A549 (cell line): Measurements from ENCODE around the gene PCGF3. TPM values are rescaled to one million over a fixed set of nuclear protein-coding genes. Genes with fewer than 3 reads are reported as not detected.

ENCODE experiments used
- ATAC-seq, 2 experiments: fragments of 200-7000 bp in 1 of 2; fragments of >200 bp in 1 of 2; cut with Nextera tagmentation in 1 of 2; cut with Tn5 transposase in 1 of 2; 3 replicates each; pipeline versions ENCODE4 v1.8.0 to v1.9.1; 2018 to 2020; ENCODE audit warnings: mild to moderate bottlenecking in 1 of 2, moderate library complexity in 1 of 2
- CTCF ChIA-PET: fragments of 300-600 bp; sonication (Branson Sonifier 250); formaldehyde crosslinking; extraction: SDS; loops from one replicate; lab custom pipeline; 2021; ENCODE audit warnings: antibody characterized with exemption, inconsistent platforms; lab: Yijun Ruan, JAX
- POLR2A ChIA-PET: fragments of 350-600 bp; formaldehyde crosslinking; extraction: SDS; loops from one replicate; lab custom pipeline; 2021; ENCODE audit warnings: antibody characterized with exemption, inconsistent platforms; lab: Yijun Ruan, JAX
- DNase-seq, 2 experiments: peaks; one replicate each; pipeline versions ENCODE4 v3.0.0 to v3.0.0-alpha.2; 2011 to 2016; ENCODE audit warnings: low read depth in 1 of 2, low spot score in 1 of 2
- FAIRE-seq: peaks from 2 replicates; lab custom pipeline; 2011; peaks lifted over from hg19 to GRCh38; lab: Jason Lieb, UNC
- H3K27ac ChIP-seq, 2 experiments: fragments of >200 bp; sonication (Bioruptor Twin); formaldehyde crosslinking; 3 replicates each; pipeline ENCODE4 v1.5.1; 2016 to 2017
- H3K4me1 ChIP-seq: fragments of >200 bp; sonication (Bioruptor Twin); formaldehyde crosslinking; 3 replicates; pipeline ENCODE4 v1.6.1; 2016
- H3K4me2 ChIP-seq: fragments of >200 bp; sonication (Bioruptor Twin); formaldehyde crosslinking; 3 replicates; pipeline ENCODE4 v1.6.1; 2016
- H3K4me3 ChIP-seq: fragments of >200 bp; sonication (Bioruptor Twin); formaldehyde crosslinking; 3 replicates; pipeline ENCODE4 v1.5.1; 2016
- H3K9me3 ChIP-seq: fragments of >200 bp; sonication (Bioruptor Twin); formaldehyde crosslinking; 3 replicates; pipeline ENCODE4 v1.6.1; 2016
- CBX2 ChIP-seq: fragments of 200-600 bp; sonication (generic); IDR thresholded peaks from 2 replicates; pipeline ENCODE4 v1.6.1; 2016; ENCODE audit warnings: low read depth, mild to moderate bottlenecking, borderline replicate concordance
- CBX8 ChIP-seq: fragments of 200-600 bp; sonication (generic); IDR thresholded peaks from 2 replicates; pipeline ENCODE4 v1.6.1; 2016
- CEBPB ChIP-seq, 2 experiments: fragments of >200 bp in 1 of 2; sonication (Bioruptor Twin) in 1 of 2; formaldehyde crosslinking in 1 of 2; IDR thresholded peaks; 2 replicates each; pipeline ENCODE4 v1.6.1; 2012 to 2016
- ESRRA ChIP-seq: fragments of 150-350 bp; IDR thresholded peaks from 2 replicates; pipeline ENCODE4 v1.6.1; 2014; ENCODE audit warnings: mild to moderate bottlenecking, low read length, borderline replicate concordance
- FOSB ChIP-seq: fragments of 250-450 bp; sonication (Bioruptor Pico); IDR thresholded peaks from 2 replicates; pipeline ENCODE4 v1.5.0; 2020; ENCODE audit warnings: mild to moderate bottlenecking, moderate library complexity
- FOSL2 ChIP-seq, 2 experiments: fragments of 450-650 bp in 1 of 2; fragments of >200 bp in 1 of 2; sonication (Bioruptor Twin) in 1 of 2; formaldehyde crosslinking; IDR thresholded peaks; 2 replicates each; pipeline versions ENCODE4 v1.5.0 to v1.6.1; 2016 to 2020; ENCODE audit warnings: mild to moderate bottlenecking in 1 of 2, moderate library complexity in 1 of 2
- FOXS1 ChIP-seq: fragments of 250-450 bp; sonication (Bioruptor Pico); IDR thresholded peaks from 2 replicates; pipeline ENCODE4 v1.5.0; 2020; ENCODE audit warnings: mild to moderate bottlenecking, moderate library complexity
- GATA3 ChIP-seq: IDR thresholded peaks from 2 replicates; pipeline ENCODE4 v1.6.1; 2012; ENCODE audit warnings: borderline replicate concordance
- JUN ChIP-seq, 2 experiments: fragments of >200 bp; sonication (Bioruptor Twin); formaldehyde crosslinking; IDR thresholded peaks; 2 replicates in 1 of 2; 3 replicates in 1 of 2; pipeline ENCODE4 v1.6.1; 2016 to 2017
- JUNB ChIP-seq: fragments of >200 bp; sonication (Bioruptor Twin); formaldehyde crosslinking; IDR thresholded peaks from 2 replicates; pipeline ENCODE4 v1.6.1; 2016
- MAZ ChIP-seq: fragments of 150-350 bp; IDR thresholded peaks from 2 replicates; pipeline ENCODE4 v1.6.1; 2014; ENCODE audit warnings: antibody characterized with exemption, low read depth, low read length, borderline replicate concordance
- NPAS2 ChIP-seq: fragments of 250-450 bp; sonication (Bioruptor Pico); IDR thresholded peaks from 2 replicates; pipeline ENCODE4 v1.8.0; 2022; ENCODE audit warnings: mild to moderate bottlenecking, moderate library complexity, borderline replicate concordance
- POLR2AphosphoS2 ChIP-seq: conservative IDR thresholded peaks from 2 replicates; pipeline ENCODE4 v1.6.1; 2012; ENCODE audit warnings: low read length, improper control_type of control experiment, inconsistent platforms
- RARB ChIP-seq: fragments of 250-450 bp; sonication (Bioruptor Pico); IDR thresholded peaks from 2 replicates; pipeline ENCODE4 v1.8.0; 2021; ENCODE audit warnings: mild to moderate bottlenecking, moderate library complexity
- RCOR1 ChIP-seq: fragments of 150-350 bp; IDR thresholded peaks from 2 replicates; pipeline ENCODE4 v1.6.1; 2014; ENCODE audit warnings: antibody characterized with exemption, low read length, low read depth
- RFX5 ChIP-seq: fragments of 450-650 bp; IDR thresholded peaks from 2 replicates; pipeline ENCODE4 v1.7.1; 2014; ENCODE audit warnings: antibody characterized with exemption, mild to moderate bottlenecking, moderate library complexity
- RNF2 ChIP-seq: fragments of 200-600 bp; sonication (generic); IDR thresholded peaks from 2 replicates; pipeline ENCODE4 v1.6.1; 2016; ENCODE audit warnings: low read depth, mild to moderate bottlenecking, antibody characterized with exemption, moderate library complexity, borderline replicate concordance
- ZC3H11A ChIP-seq: fragments of 450-650 bp; IDR thresholded peaks from 2 replicates; pipeline ENCODE4 v1.6.1; 2014; ENCODE audit warnings: antibody characterized with exemption, mild to moderate bottlenecking
- ZFP36 ChIP-seq: fragments of 450-650 bp; IDR thresholded peaks from 2 replicates; pipeline ENCODE4 v1.6.1; 2014; ENCODE audit warnings: borderline replicate concordance; ENCODE audit not compliant: partially characterized antibody
- ZNF302 ChIP-seq: fragments of 250-450 bp; sonication (Bioruptor Pico); IDR thresholded peaks from 2 replicates; pipeline ENCODE4 v1.9.0; 2021; ENCODE audit warnings: inconsistent platforms, mild to moderate bottlenecking, moderate library complexity
- ZSCAN20 ChIP-seq: fragments of 250-450 bp; sonication (Bioruptor Pico); IDR thresholded peaks from 2 replicates; pipeline ENCODE4 v1.8.0; 2022; ENCODE audit warnings: mild to moderate bottlenecking, moderate library complexity
- WGBS: methylation state at CpG from one replicate; pipeline ENCODE4 v1.1.6; 2017; ENCODE audit errors: missing lambda C conversion rate; 5-methylcytosine and 5-hydroxymethylcytosine counted together
- polyA plus RNA-seq, 4 experiments: library from polyadenylated mRNA; depleted of rRNA in 3 of 4; stranded (reverse); fragments of >200 nt; fragmentation: RNase III in 1 of 4; extraction: RNeasy Plus Mini Kit Qiagen cat#74134 plus additional on column Dnase treatment in 1 of 4; gene quantifications; 2 replicates in 3 of 4; 3 replicates in 1 of 4; pipeline ENCODE4 v1.2.3, GENCODE V29; 2011 to 2017
- TF ChIP-seq, protein P1 (sequence below): IDR thresholded peaks from 2 replicates; pipeline ENCODE4 v1.6.1; 2012
- TF ChIP-seq, protein P2 (sequence below): fragments of 150-350 bp; IDR thresholded peaks from 2 replicates; pipeline ENCODE4 v1.6.1; 2014; ENCODE audit warnings: low read depth, mild to moderate bottlenecking, low read length
- TF ChIP-seq, protein P3 (sequence below): fragments of 450-650 bp; IDR thresholded peaks from 2 replicates; pipeline ENCODE4 v1.6.1; 2014; ENCODE audit warnings: antibody characterized with exemption

PCGF3 gene
- polyA plus RNA-seq, 2 of the 4 experiments (the other 2 are of a cell fraction) = 15.9 to 21.0 TPM

DNA sequence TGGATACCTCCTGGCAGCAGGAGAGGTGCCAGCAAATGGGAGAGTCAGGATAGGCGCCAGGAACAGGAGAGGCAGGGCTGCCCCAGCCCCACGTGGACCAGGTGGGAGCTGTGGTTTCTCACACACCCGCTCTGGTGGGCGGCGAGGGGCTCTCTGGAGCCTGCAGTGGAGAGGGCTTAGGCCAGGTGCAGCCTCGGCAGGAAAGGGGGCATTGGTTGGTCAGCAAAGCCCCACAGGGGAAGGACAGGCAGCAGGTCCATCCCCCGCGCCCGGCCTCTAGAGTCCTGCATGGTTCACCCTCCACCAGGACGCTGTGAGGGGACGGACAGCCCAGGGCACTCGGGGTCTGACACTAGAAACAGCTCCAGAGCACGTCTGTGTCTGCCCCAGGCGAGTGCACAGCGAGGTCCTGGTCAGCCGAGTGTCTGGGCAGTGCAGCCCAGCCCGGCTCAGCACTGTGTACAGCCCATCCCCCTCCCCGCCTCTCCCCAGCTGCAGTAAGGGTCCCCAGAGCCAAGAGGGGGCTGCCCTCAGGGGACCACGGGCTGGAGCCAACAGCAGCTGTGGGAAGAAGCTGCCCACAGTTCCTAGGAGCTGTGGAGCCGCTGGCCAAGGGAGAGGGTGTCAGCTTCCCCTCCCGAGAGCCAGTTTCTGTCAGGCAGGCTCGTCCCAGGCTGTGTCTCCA lies 39.7 kb upstream of the PCGF3 start:
- peak; percentile 53 to 54; a peak in 5 of 6 replicates for ATAC-seq
- TF ChIP-seq JUNB (no peak), RCOR1 (no peak), RFX5 (no peak), RNF2 (no peak), FOXS1 (CRISPR knock-in tag) (no peak), CBX8 (no peak), FOSB (CRISPR knock-in tag) (no peak), MAZ (no peak), RARB (CRISPR knock-in tag) (no peak)
- ChIA-PET CTCF (no interaction called here), POLR2A (no interaction called here)
- H3K9me3 ChIP-seq = no peaks in the 10 kb centered on the region
- FAIRE-seq = no peak
- H3K4me3 ChIP-seq = no peak overlapping the region
- WGBS = 52% methylated on average over 3 of the region's 22 CpGs
- DNase-seq = no peak
- no peak overlapping the region for H3K27ac ChIP-seq
- H3K4me2 ChIP-seq = no peak overlapping the region
- no peaks in the 10 kb centered on the region for H3K4me1 ChIP-seq

DNA sequence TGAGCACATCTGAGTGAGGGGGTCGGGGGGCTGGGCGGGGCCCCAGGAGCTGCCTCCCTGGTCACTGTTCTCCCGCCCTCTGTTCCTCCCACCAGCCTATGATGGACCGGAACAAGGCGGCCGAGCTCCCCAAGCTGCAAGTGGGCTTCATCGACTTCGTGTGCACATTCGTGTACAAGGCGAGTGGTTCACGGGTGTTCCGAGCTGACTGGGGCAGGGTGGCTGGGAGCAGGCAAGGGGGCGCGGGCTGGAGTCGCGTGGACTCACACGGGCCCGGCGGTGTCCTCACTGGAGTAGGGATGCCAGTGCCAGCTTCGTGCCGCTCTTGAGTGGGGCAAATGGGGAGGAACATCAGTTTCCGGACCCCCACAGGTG lies 39.2 kb upstream of the PCGF3 start:
- CTCF ChIA-PET = no interaction called here
- FAIRE-seq (no peak), DNase-seq (no peak), ATAC-seq (peak in 1 of 2 experiments; percentile 10; a peak in 2 of 6 replicates)
- Histone ChIP-seq H3K27ac (no peak overlapping the region), H3K4me2 (no peak overlapping the region), H3K4me1 (no peaks in the 10 kb centered on the region), H3K4me3 (no peak overlapping the region), H3K9me3 (no peaks in the 10 kb centered on the region)
- POLR2A ChIA-PET = no interaction called here
- 82% methylated on average over 6 of the region's 22 CpGs for WGBS
- no peak for TF ChIP-seq JUNB
- no peak for TF ChIP-seq GATA3
- no peak for TF ChIP-seq ESRRA
- TF ChIP-seq, protein P1, sequence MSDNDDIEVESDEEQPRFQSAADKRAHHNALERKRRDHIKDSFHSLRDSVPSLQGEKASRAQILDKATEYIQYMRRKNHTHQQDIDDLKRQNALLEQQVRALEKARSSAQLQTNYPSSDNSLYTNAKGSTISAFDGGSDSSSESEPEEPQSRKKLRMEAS = no peak
- TF ChIP-seq RARB (CRISPR knock-in tag) = no peak
- TF ChIP-seq POLR2AphosphoS2 = no peak
- TF ChIP-seq ZNF302 (CRISPR knock-in tag) = no peak
- no peak for TF ChIP-seq ZFP36

DNA sequence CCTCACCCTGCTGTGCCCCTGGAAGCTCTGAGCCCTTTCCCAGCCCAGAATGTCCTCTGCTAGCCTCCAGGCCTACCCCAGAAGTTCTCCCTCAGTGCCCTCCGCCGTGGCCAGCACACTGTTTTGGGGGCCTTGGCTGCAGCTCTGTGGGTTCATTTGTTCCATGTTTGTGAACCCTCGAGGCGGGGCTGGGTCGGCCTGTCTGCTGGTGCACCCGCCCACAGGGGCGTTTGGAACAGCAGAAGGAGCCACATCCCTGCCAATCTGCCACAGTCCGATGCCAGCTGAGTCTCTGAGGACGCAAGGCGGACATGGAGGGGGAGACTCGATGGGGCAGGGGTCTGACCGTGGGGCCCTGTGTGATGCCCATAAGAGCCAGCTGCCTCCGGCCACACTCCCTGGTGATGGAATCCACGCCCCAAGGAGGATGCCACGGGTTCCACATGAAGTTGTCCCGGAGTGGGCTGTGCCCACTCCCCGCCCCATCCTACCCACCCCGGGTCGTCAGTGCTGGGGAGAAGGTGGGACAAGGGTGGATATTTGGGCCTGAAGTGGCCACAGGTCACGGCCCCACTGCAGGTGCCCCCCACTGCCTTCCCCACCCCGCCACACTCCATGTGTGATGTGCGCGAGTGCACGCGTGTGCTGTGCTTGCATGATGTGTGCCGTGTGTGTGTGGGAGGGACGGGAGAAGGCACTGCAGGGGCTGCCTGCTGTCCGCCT lies 38.6 kb upstream of the PCGF3 start:
- ChIA-PET POLR2A (no interaction called here), CTCF (no interaction called here)
- Histone ChIP-seq H3K4me1 (no peaks in the 10 kb centered on the region), H3K4me2 (no peak overlapping the region), H3K27ac (no peak overlapping the region), H3K9me3 (no peaks in the 10 kb centered on the region), H3K4me3 (no peak overlapping the region)
- ATAC-seq (peak in 1 of 2 experiments; percentile 8; a peak in 2 of 6 replicates), FAIRE-seq (no peak), DNase-seq (no peak)
- no peak for TF ChIP-seq ZC3H11A
- TF ChIP-seq, protein P1 = no peak
- TF ChIP-seq RNF2 = no peak
- no peak for TF ChIP-seq JUNB
- 67% methylated on average over 3 of the region's 28 CpGs for WGBS

DNA sequence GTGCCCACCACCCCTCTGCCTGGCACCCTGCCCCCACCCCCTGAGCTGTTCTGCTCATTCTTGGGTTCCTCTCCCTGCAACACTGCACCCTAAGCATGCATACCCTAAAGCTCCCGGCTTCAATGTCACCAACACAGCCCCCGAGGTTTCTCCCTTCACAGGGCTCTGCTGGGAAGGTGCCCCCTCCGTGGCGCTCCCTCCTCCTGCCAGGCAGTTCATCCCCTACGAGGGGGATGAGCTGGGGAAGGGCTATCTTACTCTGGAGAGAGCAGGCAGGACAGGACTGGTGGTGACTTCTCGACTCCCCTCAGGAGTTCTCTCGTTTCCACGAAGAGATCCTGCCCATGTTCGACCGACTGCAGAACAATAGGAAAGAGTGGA lies 38.1 kb upstream of the PCGF3 start:
- FAIRE-seq = no peak
- Histone ChIP-seq H3K9me3 (no peaks in the 10 kb centered on the region), H3K4me3 (no peak overlapping the region), H3K4me1 (no peaks in the 10 kb centered on the region), H3K4me2 (no peak overlapping the region)
- peak; percentile 16 to 19; a peak in 4 of 6 replicates for ATAC-seq
- no peak for DNase-seq
- CTCF ChIA-PET = no interaction called here
- POLR2A ChIA-PET = interaction anchor here (0.6 kb wide), 1 partner anchor 170 kb away, joined by 3 read pairs; no protein-coding TSS in a partner anchor
- 36% methylated on average over 8 of the region's 10 CpGs for WGBS
- no peak for TF ChIP-seq CBX2
- TF ChIP-seq JUN (IDR thresholded peaks at IDR 0.05) = no peak
- TF ChIP-seq ZFP36 = no peak
- TF ChIP-seq, protein P2, sequence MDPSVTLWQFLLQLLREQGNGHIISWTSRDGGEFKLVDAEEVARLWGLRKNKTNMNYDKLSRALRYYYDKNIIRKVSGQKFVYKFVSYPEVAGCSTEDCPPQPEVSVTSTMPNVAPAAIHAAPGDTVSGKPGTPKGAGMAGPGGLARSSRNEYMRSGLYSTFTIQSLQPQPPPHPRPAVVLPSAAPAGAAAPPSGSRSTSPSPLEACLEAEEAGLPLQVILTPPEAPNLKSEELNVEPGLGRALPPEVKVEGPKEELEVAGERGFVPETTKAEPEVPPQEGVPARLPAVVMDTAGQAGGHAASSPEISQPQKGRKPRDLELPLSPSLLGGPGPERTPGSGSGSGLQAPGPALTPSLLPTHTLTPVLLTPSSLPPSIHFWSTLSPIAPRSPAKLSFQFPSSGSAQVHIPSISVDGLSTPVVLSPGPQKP = no peak
- TF ChIP-seq NPAS2 (CRISPR knock-in tag) = no peak
- TF ChIP-seq RNF2 = no peak
- no peak for TF ChIP-seq ESRRA
- TF ChIP-seq MAZ = no peak
- no peak for TF ChIP-seq CEBPB (IDR thresholded peaks at IDR 0.05)
- TF ChIP-seq, protein P3, sequence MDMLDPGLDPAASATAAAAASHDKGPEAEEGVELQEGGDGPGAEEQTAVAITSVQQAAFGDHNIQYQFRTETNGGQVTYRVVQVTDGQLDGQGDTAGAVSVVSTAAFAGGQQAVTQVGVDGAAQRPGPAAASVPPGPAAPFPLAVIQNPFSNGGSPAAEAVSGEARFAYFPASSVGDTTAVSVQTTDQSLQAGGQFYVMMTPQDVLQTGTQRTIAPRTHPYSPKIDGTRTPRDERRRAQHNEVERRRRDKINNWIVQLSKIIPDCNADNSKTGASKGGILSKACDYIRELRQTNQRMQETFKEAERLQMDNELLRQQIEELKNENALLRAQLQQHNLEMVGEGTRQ = no peak
- no peak for TF ChIP-seq GATA3
- TF ChIP-seq ZSCAN20 = no peak
- TF ChIP-seq FOSL2 (IDR thresholded peaks at IDR 0.05) = no peak
- no peak for TF ChIP-seq FOSL2 (CRISPR knock-in tag; IDR thresholded peaks at IDR 0.05)
- TF ChIP-seq, all 56 proteins: peak for 0
- H3K27ac ChIP-seq = no peak overlapping the region
